Lung microvascular endothelial cell (primary cell): ENCODE measurements around the gene SMG9. TPM values are rescaled to one million over a fixed set of nuclear protein-coding genes. Genes with fewer than 3 reads are reported as not detected.

Experiments used
- DNase-seq, 2 donors: peaks; one replicate each; pipeline versions ENCODE4 v3.0.0 to v3.0.0-alpha.2; 2010; ENCODE audit warnings: low read depth in 2 of 2
- total RNA-seq: library from RNA; depleted of rRNA; stranded (reverse); fragments of >200 nt; gene quantifications from 2 replicates; pipeline ENCODE4 v1.2.1, GENCODE V29; 2014

Gene SMG9
- total RNA-seq, 1 donor from 2014 or later: 3.8 TPM

GRCh38 chr19:43754253-43754502 lies 584 bp downstream of the SMG9 start:
- no peak for DNase-seq

DNA sequence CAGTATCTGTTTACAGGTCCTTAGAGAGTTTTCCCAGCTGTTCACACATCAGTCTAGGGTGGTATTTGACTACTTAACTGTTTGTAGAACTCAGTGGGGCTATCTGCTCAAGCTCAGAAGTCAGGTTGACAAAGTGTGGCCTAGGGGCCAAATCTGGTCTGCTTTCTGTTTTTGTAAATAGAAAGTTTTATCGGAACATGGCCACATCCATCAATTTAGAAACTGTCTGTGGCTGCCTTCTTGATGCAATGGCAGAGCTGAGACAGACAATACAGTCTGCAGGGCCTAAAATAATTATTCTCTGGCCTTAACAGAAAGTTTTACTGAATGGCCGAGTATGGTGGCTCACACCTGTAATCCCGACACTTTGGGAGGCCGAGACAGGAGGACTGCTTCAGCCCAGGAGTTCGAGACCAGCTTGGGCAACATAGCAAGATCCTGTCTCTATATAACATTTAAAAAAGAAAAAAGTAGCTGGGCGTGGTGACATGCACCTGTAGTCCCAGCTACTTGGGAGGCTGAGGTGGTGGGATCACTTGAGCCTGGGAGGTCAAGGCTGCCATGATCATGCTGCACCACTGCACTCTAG lies 2.4 kb downstream of the SMG9 start:
- no peak for DNase-seq

GRCh38 chr19:43751466-43752220 lies 3.1 kb downstream of the SMG9 start:
- peak in 1 of 2 donors; percentile 15 for DNase-seq

DNA sequence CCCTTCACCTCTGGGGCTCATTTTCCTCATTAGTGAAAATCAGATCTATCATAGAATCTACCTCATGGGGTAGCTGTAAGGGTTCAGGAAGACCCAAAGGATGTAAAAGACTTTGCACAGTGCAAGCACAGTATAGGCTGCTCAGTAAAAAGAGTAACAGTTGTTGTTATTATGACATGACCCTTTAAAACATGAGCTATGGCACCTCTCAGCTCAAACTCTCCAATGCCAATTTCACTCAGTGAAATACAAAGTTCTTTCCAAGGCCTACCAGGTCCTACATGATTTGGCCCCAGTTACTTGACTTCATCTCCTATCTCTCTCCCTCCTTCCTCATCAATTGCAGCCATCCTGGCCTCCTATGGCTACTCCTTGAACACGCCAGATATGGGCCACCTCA lies 4.9 kb downstream of the SMG9 start:
- no peak for DNase-seq

- DNase-seq: no peak
Measured at GRCh38 chr19:43749152-43749551, 5.6 kb downstream of the SMG9 start.

GRCh38 chr19:43748685-43749084 lies 6.1 kb downstream of the SMG9 start:
- DNase-seq: no peak

DNA sequence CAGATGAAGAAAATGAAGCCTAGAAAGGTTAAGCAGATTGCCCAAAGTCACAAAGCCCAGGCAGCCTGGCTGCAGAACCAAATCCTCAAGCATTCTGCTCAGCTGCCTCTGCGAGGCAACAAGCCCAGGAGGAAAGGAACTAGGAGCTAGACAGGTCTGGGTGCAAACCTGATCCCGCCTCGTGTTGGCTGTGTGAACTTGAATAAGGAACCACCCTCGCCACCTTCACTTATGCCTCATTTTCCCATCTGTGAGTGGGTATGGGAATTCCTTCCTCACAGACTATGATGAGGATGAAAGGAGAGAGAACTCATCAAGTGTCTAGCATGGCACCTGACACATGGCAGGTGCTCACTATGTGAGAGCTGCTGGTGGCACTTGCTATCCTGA lies 6.6 kb downstream of the SMG9 start:
- no peak for DNase-seq

- DNase-seq: peak; percentile 30 to 50
Measured at GRCh38 chr19:43747557-43748204, 7.1 kb downstream of the SMG9 start.

DNA sequence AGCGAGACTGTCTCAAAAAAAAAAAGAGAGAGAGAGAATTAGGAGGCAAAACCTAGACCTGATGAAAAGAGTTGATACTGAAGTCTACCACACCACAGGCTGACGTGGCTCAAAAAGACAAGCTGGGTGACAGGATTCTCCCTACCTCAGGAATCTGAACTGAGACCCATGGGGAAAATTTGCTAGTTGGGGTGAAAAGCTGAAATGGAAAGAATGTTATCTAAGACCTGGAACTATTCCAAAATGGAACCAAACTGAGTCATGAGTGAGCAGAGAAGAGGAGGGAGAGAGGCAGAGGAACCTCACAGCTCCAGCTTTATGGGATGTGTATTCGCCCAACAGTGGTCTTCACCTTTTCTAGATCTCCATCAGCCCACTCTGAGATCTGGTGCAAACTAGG lies 11.7 kb downstream of the SMG9 start:
- DNase-seq: no peak

- DNase-seq: no peak
Measured at GRCh38 chr19:43741075-43741825, 13.5 kb downstream of the SMG9 start.

DNA sequence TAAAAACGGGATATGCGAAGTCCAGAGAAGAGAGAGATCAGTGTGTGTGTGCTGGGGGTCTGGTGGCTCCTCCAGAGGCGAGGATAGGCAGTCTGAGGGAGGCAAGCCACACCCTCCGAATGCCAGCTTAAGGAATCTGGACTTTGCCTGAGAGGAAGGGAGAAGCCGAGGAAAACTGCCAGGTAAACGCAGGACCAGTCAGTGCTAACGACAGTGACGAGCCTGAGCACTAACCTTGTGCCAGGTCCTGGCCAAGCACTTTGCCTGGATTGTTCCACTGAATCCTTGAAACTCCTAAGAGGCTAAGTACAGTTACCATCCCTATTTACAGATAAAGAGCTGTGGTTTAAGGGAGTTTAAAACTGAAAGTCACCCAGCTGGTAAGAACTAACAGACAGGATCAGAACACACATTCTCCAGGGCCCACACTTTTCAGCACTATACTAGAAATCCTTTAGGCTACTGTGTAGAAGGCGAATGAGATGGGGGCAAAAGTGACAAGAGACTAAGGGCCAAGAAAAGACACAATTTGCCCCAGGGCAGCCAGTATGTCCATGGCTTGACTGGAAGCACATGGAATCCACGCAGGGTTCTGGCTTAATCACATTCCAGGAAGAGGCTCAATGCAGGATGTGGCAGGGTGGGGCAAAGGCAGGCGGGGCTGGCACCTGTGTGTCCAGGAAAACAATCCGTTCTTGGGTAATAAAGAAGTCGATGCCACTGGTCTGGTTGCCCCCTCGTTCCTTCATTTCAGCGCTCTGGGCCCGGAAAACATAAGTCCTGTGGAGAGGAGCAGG lies 15.1 kb downstream of the SMG9 start:
- peak; percentile 34 to 36 for DNase-seq

DNA sequence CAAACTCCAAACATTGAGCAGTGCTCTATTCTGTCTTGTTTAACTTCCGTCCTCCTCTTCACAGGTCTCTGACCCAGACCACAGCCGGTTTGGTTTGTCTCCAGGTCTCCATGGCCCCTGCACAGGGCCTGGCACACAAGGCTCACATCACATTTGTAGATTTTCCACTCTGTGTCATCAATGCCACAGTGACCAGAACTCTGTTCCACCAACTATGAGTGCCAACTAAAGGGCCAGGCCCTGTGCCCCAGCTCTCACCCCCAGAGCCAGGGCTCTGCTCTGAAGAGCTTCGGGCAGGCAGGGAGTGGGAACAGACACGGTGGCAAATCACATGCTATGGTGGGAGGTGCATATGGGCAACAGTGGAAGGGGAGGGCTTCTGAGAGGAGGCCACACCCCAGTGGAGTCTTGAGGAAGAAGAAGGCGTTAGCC lies 16.0 kb downstream of the SMG9 start:
- DNase-seq: peak in 1 of 2 donors; percentile 57

- DNase-seq: no peak
Measured at GRCh38 chr19:43735957-43736356, 18.8 kb downstream of the SMG9 start.

GRCh38 chr19:43735013-43735412 lies 19.7 kb downstream of the SMG9 start:
- DNase-seq: no peak

- DNase-seq: no peak
Measured at GRCh38 chr19:43731846-43732245, 22.9 kb downstream of the SMG9 start.

DNA sequence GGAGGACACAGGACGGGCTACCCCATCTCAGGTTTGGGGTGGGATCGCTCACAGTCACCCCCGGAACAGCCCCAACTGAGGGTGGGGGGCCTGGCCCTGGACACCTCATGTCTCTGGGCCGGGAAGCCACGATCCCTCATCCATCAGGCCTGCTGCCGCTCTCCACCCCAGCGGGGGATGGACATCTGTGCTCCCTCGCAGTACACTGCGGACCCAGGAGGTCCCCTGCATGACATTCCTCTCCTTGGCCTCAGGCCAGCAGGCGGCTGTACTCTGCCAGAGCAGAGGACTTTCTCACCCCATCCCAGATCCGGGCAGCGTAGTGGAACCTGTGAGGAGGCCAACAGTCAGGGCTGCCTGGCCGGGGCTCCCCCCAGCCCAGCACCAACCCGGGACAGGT lies 23.4 kb downstream of the SMG9 start:
- DNase-seq: no peak

GRCh38 chr19:43729919-43730318 lies 24.8 kb downstream of the SMG9 start:
- no peak for DNase-seq

GRCh38 chr19:43727593-43727853 lies 27.2 kb downstream of the SMG9 start:
- DNase-seq: no peak

DNA sequence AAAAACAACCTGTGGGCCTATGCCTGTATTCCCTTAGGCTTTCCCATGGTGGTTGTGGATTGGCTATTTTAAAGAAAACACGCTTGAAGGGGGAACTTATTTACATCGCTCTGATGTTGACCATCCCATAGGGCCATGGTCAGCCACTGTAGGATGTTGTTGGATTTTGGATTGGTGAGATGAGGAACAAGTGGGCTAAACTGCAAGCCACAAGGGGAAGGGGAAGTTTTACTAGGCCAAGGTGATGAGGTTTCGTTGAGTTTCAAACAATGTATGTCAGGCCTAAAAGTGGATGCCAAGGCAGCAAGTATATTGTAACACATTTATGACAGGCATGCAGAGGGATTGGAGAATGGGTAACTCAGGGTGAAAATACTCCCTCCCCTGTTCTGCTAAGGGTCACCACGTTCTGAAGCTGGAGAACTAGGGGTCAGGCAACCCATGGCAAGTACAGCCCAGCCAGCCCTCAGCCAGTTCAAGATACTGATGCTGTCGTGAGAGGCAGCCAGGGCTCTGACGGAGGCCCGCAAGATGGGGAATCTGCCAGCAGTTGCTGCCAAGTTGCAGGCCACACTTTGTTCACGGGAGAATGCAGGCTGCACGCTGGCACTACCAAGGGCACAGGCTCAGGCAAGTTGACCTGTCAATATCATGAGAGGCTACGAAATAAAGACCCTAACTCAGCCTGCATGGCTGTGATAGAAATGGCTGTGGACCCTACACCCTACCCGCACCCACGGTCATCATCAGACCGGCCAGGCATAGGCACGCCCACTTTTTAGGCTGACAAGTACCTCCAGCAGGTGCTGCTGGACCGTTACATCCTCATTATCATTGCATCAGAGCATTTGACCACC lies 27.8 kb downstream of the SMG9 start:
- DNase-seq: no peak

DNA sequence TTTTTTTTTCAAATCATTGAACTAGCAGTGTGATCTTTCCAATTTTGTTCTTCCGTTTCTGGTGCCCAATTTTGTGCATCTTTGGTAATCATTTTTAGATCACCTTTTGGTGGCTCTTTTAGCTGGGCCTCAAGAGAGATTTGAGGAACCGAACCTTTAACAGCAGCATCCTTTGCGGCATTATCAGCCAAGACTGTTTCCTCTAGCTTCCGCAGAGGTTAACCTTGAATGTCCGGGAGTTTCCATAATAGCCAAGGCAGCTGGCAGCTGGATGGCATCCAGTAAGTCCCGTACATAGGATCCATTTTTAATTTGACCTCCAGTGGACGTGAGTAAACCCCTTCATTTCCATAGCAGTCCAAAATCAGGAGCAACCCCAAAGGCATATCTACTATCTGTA lies 29.3 kb downstream of the SMG9 start:
- DNase-seq: peak; percentile 53 to 79

DNA sequence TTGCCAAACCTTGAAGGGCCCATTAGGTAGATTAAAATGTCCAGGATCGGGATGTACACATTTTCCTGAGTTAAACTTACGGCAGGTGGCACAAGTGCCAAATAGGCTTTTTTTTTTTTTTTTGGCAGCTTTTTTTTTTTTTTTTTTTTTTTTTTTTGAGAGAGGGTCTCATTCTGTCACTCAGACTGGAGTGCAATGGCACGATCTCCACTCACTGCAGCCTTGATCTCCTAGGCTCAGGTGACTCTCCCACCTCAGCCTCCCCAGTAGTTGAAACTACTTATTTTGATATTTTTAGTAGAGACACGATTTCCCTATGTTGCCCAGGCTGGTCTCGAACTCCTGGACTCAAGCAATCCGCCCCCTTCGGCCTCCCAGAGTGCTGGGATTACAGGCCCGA lies 29.9 kb downstream of the SMG9 start:
- DNase-seq: no peak
